ENCODE data around the gene GSX2. TPM values are rescaled to one million over a fixed set of nuclear protein-coding genes. Genes with fewer than 3 reads are reported as not detected.
"Not testable (repeated sequence)": the region's sequence is repeated elsewhere in the genome, so short reads cannot be mapped to it uniquely, and the experiment has no call there.

The GSX2 gene
- polyA plus RNA-seq, 1 of the 3 experiments (the other 2 are of a cell fraction): 0.02 TPM

DNA sequence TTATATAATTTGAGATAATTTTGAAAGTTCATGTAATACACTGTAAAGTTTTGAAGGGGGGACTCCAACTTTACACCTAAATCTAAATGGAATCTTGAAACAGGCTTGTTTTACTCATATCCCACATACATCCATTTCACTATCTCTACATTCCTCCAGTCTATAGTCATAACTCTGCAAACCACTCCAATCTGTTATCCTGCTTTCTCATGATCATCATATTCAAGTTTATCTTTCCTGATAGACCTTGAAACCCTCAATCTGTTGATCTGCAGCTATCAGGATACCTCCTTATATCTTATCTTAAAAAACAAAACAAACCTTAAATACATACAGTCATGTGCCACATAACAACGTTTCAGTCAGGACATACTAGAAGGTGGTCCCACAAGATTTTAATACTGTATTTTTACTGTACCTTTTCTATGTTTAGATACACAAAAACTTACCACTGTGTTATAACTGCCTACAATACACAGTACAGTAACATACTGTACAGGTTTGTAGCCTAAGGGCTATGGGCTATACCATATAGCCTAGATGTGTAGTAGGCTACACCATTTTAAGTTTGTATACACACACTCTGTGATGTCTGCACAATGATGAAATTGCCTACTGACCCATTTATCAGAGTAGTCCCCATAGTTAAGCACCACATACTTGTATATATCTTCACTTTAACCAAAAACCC is 49.6 kb upstream of the GSX2 start (continued):
- TF ChIP-seq USF2 (IDR thresholded peaks at IDR 0.05; ENCODE audit: borderline replicate concordance, low read depth, low read length): no peak
- TF ChIP-seq JUND (IDR thresholded peaks at IDR 0.05): peak; percentile 83
- TF ChIP-seq ELF1 (IDR thresholded peaks at IDR 0.05): no peak
- TF ChIP-seq YY1 (IDR thresholded peaks at IDR 0.05; ENCODE audit: low read depth): no peak
- TF ChIP-seq EZH2phosphoT487 (IDR thresholded peaks at IDR 0.05; ENCODE audit: borderline replicate concordance, low read depth): no peak
- peak; percentile 68; the same call in 1 of the 2 replicates for TF ChIP-seq FOSL2 (IDR thresholded peaks at IDR 0.05; ENCODE audit: borderline replicate concordance, low read depth)
- TF ChIP-seq, protein P1, sequence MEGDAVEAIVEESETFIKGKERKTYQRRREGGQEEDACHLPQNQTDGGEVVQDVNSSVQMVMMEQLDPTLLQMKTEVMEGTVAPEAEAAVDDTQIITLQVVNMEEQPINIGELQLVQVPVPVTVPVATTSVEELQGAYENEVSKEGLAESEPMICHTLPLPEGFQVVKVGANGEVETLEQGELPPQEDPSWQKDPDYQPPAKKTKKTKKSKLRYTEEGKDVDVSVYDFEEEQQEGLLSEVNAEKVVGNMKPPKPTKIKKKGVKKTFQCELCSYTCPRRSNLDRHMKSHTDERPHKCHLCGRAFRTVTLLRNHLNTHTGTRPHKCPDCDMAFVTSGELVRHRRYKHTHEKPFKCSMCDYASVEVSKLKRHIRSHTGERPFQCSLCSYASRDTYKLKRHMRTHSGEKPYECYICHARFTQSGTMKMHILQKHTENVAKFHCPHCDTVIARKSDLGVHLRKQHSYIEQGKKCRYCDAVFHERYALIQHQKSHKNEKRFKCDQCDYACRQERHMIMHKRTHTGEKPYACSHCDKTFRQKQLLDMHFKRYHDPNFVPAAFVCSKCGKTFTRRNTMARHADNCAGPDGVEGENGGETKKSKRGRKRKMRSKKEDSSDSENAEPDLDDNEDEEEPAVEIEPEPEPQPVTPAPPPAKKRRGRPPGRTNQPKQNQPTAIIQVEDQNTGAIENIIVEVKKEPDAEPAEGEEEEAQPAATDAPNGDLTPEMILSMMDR (IDR thresholded peaks at IDR 0.05): no peak
- peak; percentile 74; the same call in 1 of the 2 replicates for TF ChIP-seq TEAD4 (IDR thresholded peaks at IDR 0.05; ENCODE audit: borderline replicate concordance, insufficient read depth)
- TF ChIP-seq FOXJ3 (CRISPR knock-in tag; IDR thresholded peaks at IDR 0.05): no peak
- no peak for TF ChIP-seq USF1 (IDR thresholded peaks at IDR 0.05; ENCODE audit: borderline replicate concordance, low read depth)
- no peak for TF ChIP-seq RCOR1 (IDR thresholded peaks at IDR 0.05; ENCODE audit: low read length)
- no peak for TF ChIP-seq TAF1 (IDR thresholded peaks at IDR 0.05; ENCODE audit: borderline replicate concordance, low read depth, low read length)
- no peak for TF ChIP-seq SMC3 (IDR thresholded peaks at IDR 0.05; ENCODE audit: low read depth, low read length)
- no peak for TF ChIP-seq GATA2 (CRISPR knock-in tag; IDR thresholded peaks at IDR 0.05)
- TF ChIP-seq REST (IDR thresholded peaks at IDR 0.05; ENCODE audit: low read depth, low read length): no peak
- TF ChIP-seq, protein P2, sequence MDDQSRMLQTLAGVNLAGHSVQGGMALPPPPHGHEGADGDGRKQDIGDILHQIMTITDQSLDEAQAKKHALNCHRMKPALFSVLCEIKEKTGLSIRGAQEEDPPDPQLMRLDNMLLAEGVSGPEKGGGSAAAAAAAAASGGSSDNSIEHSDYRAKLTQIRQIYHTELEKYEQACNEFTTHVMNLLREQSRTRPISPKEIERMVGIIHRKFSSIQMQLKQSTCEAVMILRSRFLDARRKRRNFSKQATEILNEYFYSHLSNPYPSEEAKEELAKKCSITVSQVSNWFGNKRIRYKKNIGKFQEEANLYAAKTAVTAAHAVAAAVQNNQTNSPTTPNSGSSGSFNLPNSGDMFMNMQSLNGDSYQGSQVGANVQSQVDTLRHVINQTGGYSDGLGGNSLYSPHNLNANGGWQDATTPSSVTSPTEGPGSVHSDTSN (IDR thresholded peaks at IDR 0.05): peak; percentile 78

GRCh38 chr4:54053322-54053721 is 46.6 kb upstream of the GSX2 start:
- H3K4me2 ChIP-seq; POLR2A ChIA-PET; H3K9me2 ChIP-seq; CTCF ChIA-PET; H3K27ac ChIP-seq (ENCODE audit: low read depth in 2 of 2, low read length in 1 of 2); H3K4me1 ChIP-seq (ENCODE audit: control insufficient read depth in 1 of 2, insufficient read depth in 2 of 2, low read depth in 1 of 2, low read length in 1 of 2); H3K4me3 ChIP-seq (ENCODE audit: low read depth in 2 of 2, low read length in 1 of 2); H3K9ac ChIP-seq; H3K27me3 ChIP-seq (ENCODE audit: insufficient read depth); H2AFZ ChIP-seq (ENCODE audit: low read depth); DNase-seq; H3K9me3 ChIP-seq: not testable (repeated sequence)
- Histone ChIP-seq H3F3A (replicated peaks; ENCODE audit: insufficient read depth) (peaks cover 30% of the 10 kb centered on the region), H3K79me2 (ENCODE audit: insufficient read depth) (peaks cover 97% of the 10 kb centered on the region), H3K36me3 (replicated peaks in 1 of 2; ENCODE audit: control insufficient read depth in 1 of 2, insufficient read depth in 2 of 2, low read length in 1 of 2) (peaks cover 8 to 19% of the 10 kb centered on the region in 2 experiments), H4K20me1 (ENCODE audit: insufficient read depth) (peaks cover 95% of the 10 kb centered on the region)
- 97% methylated on average over 5 of the region's 5 CpGs for WGBS (ENCODE audit: low lambda C conversion rate)
